GM18502 (cell line): ENCODE data around the gene POP7.
"Not testable (repeated sequence)": the region's sequence is repeated elsewhere in the genome, so short reads cannot be mapped to it uniquely, and the experiment has no call there.

ENCODE experiments used
- ATAC-seq: cut with Tn5 transposase; IDR thresholded peaks from one replicate; pipeline ENCODE4 v1.9.1; 2021; ENCODE audit warnings: mild to moderate bottlenecking; ENCODE audit not compliant: unreplicated experiment, poor library complexity

POP7 gene

GRCh38 chr7:100689230-100690135 is 16.4 kb upstream of the POP7 start:
- ATAC-seq, result no peak

GRCh38 chr7:100691676-100692577 is 14.0 kb upstream of the POP7 start:
- ATAC-seq, result no peak

- no peak for ATAC-seq
Observed at GRCh38 chr7:100692578-100692961, 13.4 kb upstream of the POP7 start.

GRCh38 chr7:100693312-100694097 is 12.4 kb upstream of the POP7 start:
- ATAC-seq, result peak; percentile 30

GRCh38 chr7:100694098-100694745 is 11.7 kb upstream of the POP7 start, which contains the start of gene GIGYF1:
Gene GIGYF1, minus strand, starts transcription at chr7:100694250. Its CDS starts 6,012 bp downstream, at chr7:100688238.
- ATAC-seq, result peak; percentile 40

GRCh38 chr7:100696123-100696521 is 9.8 kb upstream of the POP7 start:
- ATAC-seq, result no peak

GRCh38 chr7:100699018-100699417 is 6.9 kb upstream of the POP7 start:
- ATAC-seq, result no peak

GRCh38 chr7:100701089-100701488 is 4.8 kb upstream of the POP7 start:
- ATAC-seq, result not testable (repeated sequence)

- peak; percentile 55 for ATAC-seq
Observed at GRCh38 chr7:100705320-100705752, 585 bp upstream of the POP7 start.

- ATAC-seq, result no peak
Observed at GRCh38 chr7:100706672-100707311, 871 bp downstream of the POP7 start.

GRCh38 chr7:100708395-100708794 is 2.5 kb downstream of the POP7 start:
- no peak for ATAC-seq

- ATAC-seq, result no peak
Observed at GRCh38 chr7:100710452-100710851, 4.5 kb downstream of the POP7 start.

- ATAC-seq, result no peak
Observed at GRCh38 chr7:100711369-100711768, 5.4 kb downstream of the POP7 start.

- no peak for ATAC-seq
Observed at GRCh38 chr7:100714725-100715124, 8.8 kb downstream of the POP7 start.

- ATAC-seq, result not testable (repeated sequence)
Observed at GRCh38 chr7:100717073-100717472, 11.2 kb downstream of the POP7 start.

- ATAC-seq, result no peak
Observed at GRCh38 chr7:100719523-100720278, 13.8 kb downstream of the POP7 start.

GRCh38 chr7:100720279-100720670 is 14.4 kb downstream of the POP7 start, which contains the start of gene EPO:
Gene EPO, plus strand, starts transcription at chr7:100720468. Its CDS starts 513 bp downstream, at chr7:100720981.
- no peak for ATAC-seq
